RWPE2 (cell line): ENCODE data around the gene ZMIZ1.
A peak's percentile ranks its signal among the peaks of the same experiment; 100 is the strongest.

ENCODE experiments used
- ATAC-seq: fragments of 200-7000 bp; cut with Tn5 transposase; 3 replicates; pipeline ENCODE4 v1.9.1; 2021; ENCODE audit warnings: low read depth
- DNase-seq: peaks from one replicate; pipeline ENCODE4 v3.0.0-alpha.2; 2020; ENCODE audit warnings: low spot score
- H3K27ac ChIP-seq: fragments of 450-650 bp; 2 replicates; pipeline ENCODE4 v1.5.1; 2017; ENCODE audit warnings: mild to moderate bottlenecking; ENCODE audit not compliant: poor library complexity, severe bottlenecking
- H3K27me3 ChIP-seq: fragments of 250-450 bp; sonication (Bioruptor Pico); 2 replicates; pipeline ENCODE4 v1.5.1; 2021; ENCODE audit warnings: mild to moderate bottlenecking, moderate library complexity; ENCODE audit not compliant: insufficient read depth, poor library complexity, severe bottlenecking
- H3K36me3 ChIP-seq: fragments of 250-450 bp; sonication (Bioruptor Pico); 2 replicates; pipeline ENCODE4 v1.5.1; 2020; ENCODE audit warnings: low read depth, mild to moderate bottlenecking, moderate library complexity
- H3K4me1 ChIP-seq: fragments of 250-450 bp; sonication (Bioruptor Pico); 2 replicates; pipeline ENCODE4 v1.5.1; 2021; ENCODE audit warnings: mild to moderate bottlenecking, moderate library complexity; ENCODE audit not compliant: insufficient read depth, poor library complexity, severe bottlenecking
- H3K4me3 ChIP-seq: fragments of 250-450 bp; sonication (Bioruptor Pico); 2 replicates; pipeline ENCODE4 v1.5.1; 2021; ENCODE audit warnings: mild to moderate bottlenecking, moderate library complexity; ENCODE audit not compliant: severe bottlenecking
- H3K9me3 ChIP-seq: fragments of 250-450 bp; sonication (Bioruptor Pico); 2 replicates; pipeline ENCODE4 v1.5.1; 2021; ENCODE audit warnings: mild to moderate bottlenecking, moderate library complexity; ENCODE audit not compliant: severe bottlenecking
- CTCF ChIP-seq: fragments of 450-650 bp; IDR thresholded peaks from one replicate; pipeline ENCODE4 v1.5.1; 2017; ENCODE audit warnings: mild to moderate bottlenecking, moderate library complexity; ENCODE audit not compliant: poor library complexity, severe bottlenecking

The ZMIZ1 gene

GRCh38 chr10:79155301-79156081 lies 86.7 kb downstream of the ZMIZ1 start:
- ATAC-seq = no peak
- H3K4me1 ChIP-seq = peaks cover 59% of the 10 kb centered on the region
- peak overlapping the region; percentile 60 for H3K27ac ChIP-seq
- no peaks in the 10 kb centered on the region for H3K9me3 ChIP-seq
- TF ChIP-seq CTCF = peak; percentile 21
- H3K4me3 ChIP-seq = no peak overlapping the region
- no peak for DNase-seq
- no peaks in the 10 kb centered on the region for H3K36me3 ChIP-seq
- H3K27me3 ChIP-seq = no peaks in the 10 kb centered on the region

GRCh38 chr10:79156334-79157274 lies 87.8 kb downstream of the ZMIZ1 start:
- Histone ChIP-seq H3K9me3 (no peaks in the 10 kb centered on the region), H3K27me3 (no peaks in the 10 kb centered on the region), H3K27ac (peak overlapping the region; percentile 60), H3K36me3 (no peaks in the 10 kb centered on the region), H3K4me3 (no peak overlapping the region), H3K4me1 (peaks cover 48% of the 10 kb centered on the region)
- ATAC-seq = no peak
- no peak for DNase-seq
- no peak for TF ChIP-seq CTCF

- H3K27ac ChIP-seq = peak overlapping the region; percentile 60
- no peaks in the 10 kb centered on the region for H3K36me3 ChIP-seq
- H3K27me3 ChIP-seq = no peaks in the 10 kb centered on the region
- no peak for DNase-seq
- no peak for TF ChIP-seq CTCF
- H3K4me1 ChIP-seq = peaks cover 38% of the 10 kb centered on the region
- no peak for ATAC-seq
- no peak overlapping the region for H3K4me3 ChIP-seq
- H3K9me3 ChIP-seq = no peaks in the 10 kb centered on the region
Measured at GRCh38 chr10:79158004-79158340, 89.2 kb downstream of the ZMIZ1 start.

GRCh38 chr10:79158402-79159097 lies 89.8 kb downstream of the ZMIZ1 start:
- no peaks in the 10 kb centered on the region for H3K27me3 ChIP-seq
- TF ChIP-seq CTCF = no peak
- no peak for ATAC-seq
- peak overlapping the region; percentile 60 for H3K27ac ChIP-seq
- H3K36me3 ChIP-seq = no peaks in the 10 kb centered on the region
- no peak overlapping the region for H3K4me3 ChIP-seq
- no peak for DNase-seq
- H3K9me3 ChIP-seq = no peaks in the 10 kb centered on the region
- peaks cover 41% of the 10 kb centered on the region for H3K4me1 ChIP-seq
